ENCODE results near the gene PLTP. TPM values are rescaled to one million over a fixed set of nuclear protein-coding genes. Genes with fewer than 3 reads are reported as not detected.

Gene PLTP
- total RNA-seq, 1 experiment from 2014 or later, result 42.6 TPM

GRCh38 chr20:45950330-45950646, 38.3 kb upstream of the PLTP start:
- no peak for TF ChIP-seq CTCF (IDR thresholded peaks at IDR 0.05; ENCODE audit: insufficient read depth in 1 of 2, low read depth in 1 of 2, low read length in 1 of 2, severe bottlenecking in 1 of 2, unreplicated experiment in 1 of 2)
- peaks cover 23% of the 10 kb centered on the region for H3K36me3 ChIP-seq (ENCODE audit: control insufficient read depth, insufficient read depth, low read length)
- no TSS peak for BruUV-seq (replicated peaks)
- H3K4me1 ChIP-seq, result no peaks in the 10 kb centered on the region
- DNase-seq, result peak in 1 of 2 experiments; percentile 50
- no peaks in the 10 kb centered on the region for H3K27me3 ChIP-seq (replicated peaks; ENCODE audit: control insufficient read depth, insufficient read depth, low read length)
- CTCF ChIA-PET, result interaction anchor here (1.2 to 3.2 kb wide), 2 partner anchors 17 to 19 kb away, joined by 5 to 17 read pairs; no protein-coding TSS in a partner anchor
- no peak overlapping the region for H3K4me3 ChIP-seq (ENCODE audit: low read depth, low read length)
- H3K9me3 Mint-ChIP-seq (ENCODE audit: unreplicated experiment), result no peaks in the 10 kb centered on the region
- H3K4me3 Mint-ChIP-seq (ENCODE audit: unreplicated experiment), result no peak overlapping the region
- H3K27me3 Mint-ChIP-seq (ENCODE audit: insufficient read depth, unreplicated experiment), result no peaks in the 10 kb centered on the region
- H3K36me3 Mint-ChIP-seq (ENCODE audit: insufficient read depth, unreplicated experiment), result peaks cover 73% of the 10 kb centered on the region
- intact Hi-C loops (cut with micrococcal nuclease; ENCODE audit: unreplicated experiment), result no loop called here
- POLR2A ChIA-PET, result interaction anchor here (1.0 to 1.4 kb wide), 3 partner anchors 11 to 17 kb away, joined by 3 to 17 read pairs (median 8); no protein-coding TSS in a partner anchor
- H3K27ac Mint-ChIP-seq (ENCODE audit: unreplicated experiment), result no peak overlapping the region
- no peaks in the 10 kb centered on the region for H3K4me1 Mint-ChIP-seq (ENCODE audit: low read depth, unreplicated experiment)
- no peaks in the 10 kb centered on the region for H3K9me3 ChIP-seq

GRCh38 chr20:45949542-45950329, 37.8 kb upstream of the PLTP start:
- Histone ChIP-seq H3K4me1 (no peaks in the 10 kb centered on the region), H3K9me3 (no peaks in the 10 kb centered on the region), H3K36me3 (ENCODE audit: control insufficient read depth, insufficient read depth, low read length) (peaks cover 27% of the 10 kb centered on the region), H3K27me3 (replicated peaks; ENCODE audit: control insufficient read depth, insufficient read depth, low read length) (no peaks in the 10 kb centered on the region), H3K4me3 (ENCODE audit: low read depth, low read length) (no peak overlapping the region)
- peaks cover 69% of the 10 kb centered on the region for H3K36me3 Mint-ChIP-seq (ENCODE audit: insufficient read depth, unreplicated experiment)
- H3K27ac Mint-ChIP-seq (ENCODE audit: unreplicated experiment), result peak overlapping the region; percentile 9
- TF ChIP-seq CTCF (IDR thresholded peaks at IDR 0.05; ENCODE audit: insufficient read depth in 1 of 2, low read depth in 1 of 2, low read length in 1 of 2, severe bottlenecking in 1 of 2, unreplicated experiment in 1 of 2), result no peak
- H3K4me3 Mint-ChIP-seq (ENCODE audit: unreplicated experiment), result no peak overlapping the region
- no peaks in the 10 kb centered on the region for H3K9me3 Mint-ChIP-seq (ENCODE audit: unreplicated experiment)
- H3K27me3 Mint-ChIP-seq (ENCODE audit: insufficient read depth, unreplicated experiment), result no peaks in the 10 kb centered on the region
- ChIA-PET CTCF (interaction anchor here (0.7 to 3.2 kb wide), 5 partner anchors 15 to 23 kb away, joined by 3 to 17 read pairs (median 3); partner anchors contain the start of gene PCIF1), POLR2A (interaction anchor here (1.0 to 1.4 kb wide), 4 partner anchors 11 to 60 kb away, joined by 3 to 17 read pairs (median 6); no protein-coding TSS in a partner anchor)
- intact Hi-C loops (cut with micrococcal nuclease; ENCODE audit: unreplicated experiment), result no loop called here
- H3K4me1 Mint-ChIP-seq (ENCODE audit: low read depth, unreplicated experiment), result no peaks in the 10 kb centered on the region
- DNase-seq, result no peak
- no TSS peak for BruUV-seq (replicated peaks)

- Histone ChIP-seq H3K4me1 (no peaks in the 10 kb centered on the region), H3K9me3 (no peaks in the 10 kb centered on the region), H3K27me3 (replicated peaks; ENCODE audit: control insufficient read depth, insufficient read depth, low read length) (no peaks in the 10 kb centered on the region), H3K36me3 (ENCODE audit: control insufficient read depth, insufficient read depth, low read length) (peaks cover 27% of the 10 kb centered on the region), H3K4me3 (ENCODE audit: low read depth, low read length) (no peak overlapping the region)
- TF ChIP-seq CTCF (IDR thresholded peaks at IDR 0.05; ENCODE audit: insufficient read depth in 1 of 2, low read depth in 1 of 2, low read length in 1 of 2, severe bottlenecking in 1 of 2, unreplicated experiment in 1 of 2), result no peak
- H3K27me3 Mint-ChIP-seq (ENCODE audit: insufficient read depth, unreplicated experiment), result no peaks in the 10 kb centered on the region
- TSS peak; percentile 27 for BruUV-seq (replicated peaks)
- H3K4me3 Mint-ChIP-seq (ENCODE audit: unreplicated experiment), result no peak overlapping the region
- H3K4me1 Mint-ChIP-seq (ENCODE audit: low read depth, unreplicated experiment), result no peaks in the 10 kb centered on the region
- intact Hi-C loops (cut with micrococcal nuclease; ENCODE audit: unreplicated experiment), result no loop called here
- POLR2A ChIA-PET, result interaction anchor here (1.1 to 1.4 kb wide), 3 partner anchors 12 to 59 kb away, joined by 3 to 17 read pairs (median 4); no protein-coding TSS in a partner anchor
- CTCF ChIA-PET, result interaction anchor here (0.6 to 3.2 kb wide), 8 partner anchors 14 to 126 kb away, joined by 3 to 17 read pairs (median 4); partner anchors contain the start of gene PCIF1
- peaks cover 68% of the 10 kb centered on the region for H3K36me3 Mint-ChIP-seq (ENCODE audit: insufficient read depth, unreplicated experiment)
- no peaks in the 10 kb centered on the region for H3K9me3 Mint-ChIP-seq (ENCODE audit: unreplicated experiment)
- peak overlapping the region; percentile 9 for H3K27ac Mint-ChIP-seq (ENCODE audit: unreplicated experiment)
- DNase-seq, result peak in 1 of 2 experiments; percentile 57
Measured at GRCh38 chr20:45948742-45949541, 37.0 kb upstream of the PLTP start.
